Measurements from ENCODE around the gene LRFN4. TPM values are rescaled to one million over a fixed set of nuclear protein-coding genes. Genes with fewer than 3 reads are reported as not detected.

The LRFN4 gene
- total RNA-seq, 1 experiment from 2014 or later: 30.3 TPM

DNA sequence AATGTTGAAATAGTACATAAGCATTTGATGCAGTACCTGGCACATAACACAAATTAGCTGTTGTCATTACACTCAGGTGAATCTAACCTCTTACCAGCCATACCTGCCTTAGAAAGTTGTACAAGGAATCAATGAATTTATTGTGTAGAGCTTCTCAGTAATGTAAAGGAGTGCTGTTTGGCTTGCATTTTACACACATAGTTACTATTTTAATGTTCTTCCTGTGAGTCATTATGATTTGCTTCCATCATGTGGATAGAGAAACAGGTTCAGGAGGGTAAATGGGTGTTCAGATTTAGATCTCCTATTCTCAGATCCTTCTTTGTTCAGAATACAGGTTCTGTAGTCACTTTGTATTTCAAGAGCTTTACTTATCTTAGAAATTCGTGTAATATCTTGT lies 41.2 kb upstream of the LRFN4 start:
- intact Hi-C loops (cut with micrococcal nuclease; ENCODE audit: unreplicated experiment): no loop called here
- BruUV-seq (replicated peaks): no TSS peak
- peaks cover 19% of the 10 kb centered on the region for H3K4me1 Mint-ChIP-seq (ENCODE audit: low read depth, unreplicated experiment)
- H3K9me3 Mint-ChIP-seq (ENCODE audit: low read depth, unreplicated experiment): no peaks in the 10 kb centered on the region
- CTCF ChIA-PET: interaction anchor here (0.8 to 1.1 kb wide), 2 partner anchors 20 to 27 kb away, joined by 3 to 4 read pairs; no protein-coding TSS in a partner anchor
- DNase-seq: no peak
- H3K27me3 Mint-ChIP-seq (ENCODE audit: unreplicated experiment): no peaks in the 10 kb centered on the region
- H3K27ac Mint-ChIP-seq (ENCODE audit: unreplicated experiment): peak overlapping the region; percentile 80
- no peaks in the 10 kb centered on the region for H3K36me3 Mint-ChIP-seq (ENCODE audit: insufficient read depth, unreplicated experiment)
- no peak overlapping the region for H3K4me3 Mint-ChIP-seq (ENCODE audit: low read depth, unreplicated experiment)
- no peak for TF ChIP-seq CTCF (IDR thresholded peaks at IDR 0.05; ENCODE audit: unreplicated experiment)

DNA sequence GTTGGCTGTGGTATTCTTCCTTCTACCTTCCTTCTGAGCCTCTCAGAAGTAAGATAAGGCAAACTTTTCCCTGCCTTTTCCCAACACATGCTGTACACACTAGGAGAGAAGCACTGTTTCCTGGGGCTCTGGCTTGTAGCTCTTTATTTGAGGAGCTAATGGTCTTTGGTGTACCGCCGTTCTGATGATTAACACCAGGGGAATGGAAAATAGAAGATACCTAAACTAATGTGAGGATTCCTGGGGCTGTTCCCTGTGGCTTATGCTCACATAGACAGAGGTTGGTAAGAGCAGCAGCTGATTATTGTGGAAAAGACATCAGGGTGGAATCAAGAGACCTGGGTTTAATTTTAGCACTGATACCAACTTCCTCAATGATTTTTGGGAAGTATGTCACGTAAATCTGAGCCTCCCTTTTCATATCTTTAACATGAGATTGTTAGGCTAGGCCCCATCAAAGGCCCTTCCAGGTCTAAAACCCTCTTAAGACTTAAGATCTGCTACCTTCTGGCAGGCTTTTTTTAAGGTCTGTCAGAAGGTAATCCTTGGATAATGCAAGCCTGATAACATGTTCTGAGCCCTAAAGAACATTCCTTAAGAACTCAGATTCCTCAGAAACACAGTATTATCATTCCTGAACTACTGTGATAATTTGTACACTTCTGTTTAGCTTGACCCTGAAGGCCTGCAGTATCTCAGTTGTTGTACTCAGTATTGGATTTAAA lies 38.5 kb upstream of the LRFN4 start:
- Mint-ChIP-seq H3K9me3 (ENCODE audit: low read depth, unreplicated experiment) (no peaks in the 10 kb centered on the region), H3K27me3 (ENCODE audit: unreplicated experiment) (no peaks in the 10 kb centered on the region), H3K36me3 (ENCODE audit: insufficient read depth, unreplicated experiment) (peaks cover 5% of the 10 kb centered on the region), H3K4me3 (ENCODE audit: low read depth, unreplicated experiment) (no peak overlapping the region), H3K4me1 (ENCODE audit: low read depth, unreplicated experiment) (peaks cover 19% of the 10 kb centered on the region), H3K27ac (ENCODE audit: unreplicated experiment) (no peak overlapping the region)
- intact Hi-C loops (cut with micrococcal nuclease; ENCODE audit: unreplicated experiment): no loop called here
- CTCF ChIA-PET: interaction anchor here (0.7 kb wide), 1 partner anchor 232 kb away, joined by 3 read pairs; no protein-coding TSS in a partner anchor
- DNase-seq: no peak
- TF ChIP-seq CTCF (IDR thresholded peaks at IDR 0.05; ENCODE audit: unreplicated experiment): no peak
- BruUV-seq (replicated peaks): no TSS peak

DNA sequence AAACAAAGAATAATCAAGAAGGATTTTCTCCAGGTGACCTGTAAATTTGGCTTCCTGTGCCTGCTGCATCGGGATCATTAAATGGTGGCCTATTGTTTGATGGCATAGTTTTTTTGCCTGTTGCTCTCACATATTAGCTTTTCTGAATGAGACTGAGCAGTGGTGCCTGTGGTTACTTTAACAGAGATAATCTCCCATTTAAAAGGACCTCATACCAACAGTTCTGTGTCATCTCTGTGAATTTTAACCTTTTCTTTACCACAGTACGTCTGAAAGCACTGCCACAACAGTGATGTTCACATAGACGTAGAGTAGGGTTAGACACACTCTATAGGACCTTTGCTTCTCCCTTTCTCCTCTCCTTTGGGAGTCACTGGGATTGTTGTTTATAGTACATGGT lies 36.5 kb upstream of the LRFN4 start:
- H3K4me3 Mint-ChIP-seq (ENCODE audit: low read depth, unreplicated experiment): no peak overlapping the region

DNA sequence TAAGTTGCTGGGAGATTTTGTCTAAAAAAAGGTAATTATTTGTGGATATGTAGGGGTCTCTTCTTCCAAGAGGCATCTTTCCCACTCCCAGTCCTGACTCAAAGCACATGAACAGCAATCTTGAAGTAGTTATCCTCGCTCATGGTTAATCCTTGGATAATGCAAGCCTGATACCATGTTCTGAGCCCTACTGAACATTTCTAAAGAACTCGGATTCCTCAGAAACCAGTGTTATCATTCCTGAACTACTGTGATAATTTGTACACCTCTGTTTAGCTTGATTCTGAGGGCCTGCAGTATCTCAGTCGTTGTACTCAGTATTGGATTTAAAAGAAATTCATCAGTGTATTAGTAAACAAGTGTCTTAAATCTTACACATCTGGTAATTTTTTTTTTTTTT lies 36.0 kb upstream of the LRFN4 start:
- no peak overlapping the region for H3K4me3 Mint-ChIP-seq (ENCODE audit: low read depth, unreplicated experiment)
- CTCF ChIA-PET: no interaction called here
- no peak for DNase-seq
- H3K36me3 Mint-ChIP-seq (ENCODE audit: insufficient read depth, unreplicated experiment): peaks cover 5% of the 10 kb centered on the region
- intact Hi-C loops (cut with micrococcal nuclease; ENCODE audit: unreplicated experiment): no loop called here
- no peaks in the 10 kb centered on the region for H3K9me3 Mint-ChIP-seq (ENCODE audit: low read depth, unreplicated experiment)
- TF ChIP-seq CTCF (IDR thresholded peaks at IDR 0.05; ENCODE audit: unreplicated experiment): no peak
- BruUV-seq (replicated peaks): no TSS peak
- no peak overlapping the region for H3K27ac Mint-ChIP-seq (ENCODE audit: unreplicated experiment)
- H3K4me1 Mint-ChIP-seq (ENCODE audit: low read depth, unreplicated experiment): peaks cover 3% of the 10 kb centered on the region
- no peaks in the 10 kb centered on the region for H3K27me3 Mint-ChIP-seq (ENCODE audit: unreplicated experiment)

More for the DNA sequence above, 36.5 kb upstream of the LRFN4 start:
- H3K4me1 Mint-ChIP-seq (ENCODE audit: low read depth, unreplicated experiment): peaks cover 8% of the 10 kb centered on the region
- H3K27ac Mint-ChIP-seq (ENCODE audit: unreplicated experiment): no peak overlapping the region
- CTCF ChIA-PET: no interaction called here
- TF ChIP-seq CTCF (IDR thresholded peaks at IDR 0.05; ENCODE audit: unreplicated experiment): no peak
- H3K36me3 Mint-ChIP-seq (ENCODE audit: insufficient read depth, unreplicated experiment): peaks cover 5% of the 10 kb centered on the region
- H3K27me3 Mint-ChIP-seq (ENCODE audit: unreplicated experiment): no peaks in the 10 kb centered on the region
- BruUV-seq (replicated peaks): no TSS peak
- intact Hi-C loops (cut with micrococcal nuclease; ENCODE audit: unreplicated experiment): no loop called here
- DNase-seq: no peak
- H3K9me3 Mint-ChIP-seq (ENCODE audit: low read depth, unreplicated experiment): no peaks in the 10 kb centered on the region
